HG03066 (cell line): ENCODE data around the gene OR11G2.
"Not testable (repeated sequence)": the region's sequence is repeated elsewhere in the genome, so short reads cannot be mapped to it uniquely, and the experiment has no call there.

Source experiments
- ATAC-seq: cut with Tn5 transposase; IDR thresholded peaks from one replicate; pipeline ENCODE4 v1.9.1; 2021; ENCODE audit warnings: low read depth; ENCODE audit not compliant: unreplicated experiment

The OR11G2 gene, protein sequence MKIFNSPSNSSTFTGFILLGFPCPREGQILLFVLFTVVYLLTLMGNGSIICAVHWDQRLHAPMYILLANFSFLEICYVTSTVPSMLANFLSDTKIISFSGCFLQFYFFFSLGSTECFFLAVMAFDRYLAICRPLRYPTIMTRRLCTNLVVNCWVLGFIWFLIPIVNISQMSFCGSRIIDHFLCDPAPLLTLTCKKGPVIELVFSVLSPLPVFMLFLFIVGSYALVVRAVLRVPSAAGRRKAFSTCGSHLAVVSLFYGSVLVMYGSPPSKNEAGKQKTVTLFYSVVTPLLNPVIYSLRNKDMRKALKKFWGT

DNA sequence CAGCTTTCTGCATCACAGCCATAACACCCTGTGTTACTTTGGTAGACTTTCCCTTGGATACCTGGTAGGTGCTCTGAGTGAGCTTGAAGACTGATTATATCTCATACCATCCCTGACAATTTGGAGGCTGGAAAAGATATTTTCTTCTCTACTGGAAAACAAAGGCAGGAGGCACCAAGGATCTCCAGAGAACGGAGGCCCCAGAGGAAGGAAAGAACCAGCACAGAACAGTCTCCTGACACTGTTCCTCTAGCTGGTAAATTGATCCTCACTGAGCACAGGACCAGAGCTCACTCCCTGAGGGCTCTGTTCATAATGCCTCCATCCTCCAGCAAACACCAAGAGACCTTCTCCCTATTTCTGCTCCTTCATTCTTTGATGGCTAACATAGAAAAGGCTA lies at the start of gene OR11G2:
Gene OR11G2 (plus strand): TSS at position 301 of the 400 bp plus-strand sequence. CDS start 6,542 bp downstream, outside the sequence.
- ATAC-seq: no peak

DNA sequence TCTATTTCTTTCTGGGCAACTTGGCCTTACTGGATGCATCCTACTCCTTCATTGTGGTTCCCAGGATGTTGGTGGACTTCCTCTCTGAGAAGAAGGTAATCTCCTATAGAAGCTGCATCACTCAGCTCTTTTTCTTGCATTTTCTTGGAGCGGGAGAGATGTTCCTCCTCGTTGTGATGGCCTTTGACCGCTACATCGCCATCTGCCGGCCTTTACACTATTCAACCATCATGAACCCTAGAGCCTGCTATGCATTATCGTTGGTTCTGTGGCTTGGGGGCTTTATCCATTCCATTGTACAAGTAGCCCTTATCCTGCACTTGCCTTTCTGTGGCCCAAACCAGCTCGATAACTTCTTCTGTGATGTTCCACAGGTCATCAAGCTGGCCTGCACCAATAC lies 46.8 kb upstream of the OR11G2 start:
- no peak for ATAC-seq

DNA sequence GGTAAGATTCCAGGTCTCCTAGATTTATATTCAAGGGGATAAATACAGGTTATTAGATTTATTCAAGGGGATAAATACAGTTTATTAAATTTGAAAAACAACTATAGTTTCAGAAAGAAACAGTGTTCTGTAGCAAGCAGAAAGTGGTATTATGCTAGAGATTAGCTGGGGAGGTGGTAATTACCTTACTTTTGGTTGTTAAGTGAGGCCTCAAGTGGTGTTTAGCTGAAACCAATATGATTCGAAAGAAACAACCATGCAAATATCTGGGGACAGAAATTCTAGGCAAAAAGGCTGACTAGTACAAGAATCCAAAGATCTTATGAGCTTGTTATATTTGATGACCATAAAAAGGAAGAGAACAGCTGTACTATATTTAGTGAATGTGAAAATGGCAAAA lies 45.9 kb upstream of the OR11G2 start:
- ATAC-seq: no peak

DNA sequence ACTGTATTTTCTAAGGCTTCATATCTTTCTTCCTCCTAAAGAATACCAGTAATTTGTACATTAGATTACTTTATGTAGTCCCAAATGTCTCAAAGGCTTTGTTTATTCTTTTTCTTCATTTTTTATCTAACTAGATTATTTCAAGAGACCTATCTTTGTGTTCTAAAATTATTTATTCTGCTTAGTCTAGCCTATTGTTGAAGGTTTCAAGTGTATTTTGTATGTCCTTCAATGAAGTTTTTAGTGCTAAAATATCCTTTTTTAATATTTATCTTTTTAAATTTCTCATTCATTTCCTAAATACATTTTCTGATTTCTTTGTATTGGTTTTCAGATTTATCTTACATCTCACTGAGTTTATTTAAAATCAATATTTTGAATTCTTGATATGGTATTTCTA lies 26.2 kb upstream of the OR11G2 start:
- no peak for ATAC-seq

DNA sequence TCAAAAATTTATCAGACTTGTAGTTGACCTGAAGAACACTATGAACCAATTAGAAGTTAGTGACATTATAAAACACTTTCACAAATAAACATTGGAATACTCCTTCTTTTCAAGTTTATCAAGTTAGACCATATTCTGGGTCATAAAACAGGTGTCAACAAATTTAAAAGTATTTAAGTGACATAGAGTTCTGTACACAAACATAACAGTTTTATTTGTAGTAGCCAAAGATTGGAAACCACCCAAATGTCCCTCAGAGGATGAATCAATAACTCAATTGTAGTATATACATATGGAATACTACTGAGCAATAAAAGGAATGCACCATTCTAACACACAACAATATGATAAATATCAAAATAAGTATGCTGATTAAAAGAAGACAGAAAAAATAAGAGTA lies 23.6 kb upstream of the OR11G2 start:
- no peak for ATAC-seq

DNA sequence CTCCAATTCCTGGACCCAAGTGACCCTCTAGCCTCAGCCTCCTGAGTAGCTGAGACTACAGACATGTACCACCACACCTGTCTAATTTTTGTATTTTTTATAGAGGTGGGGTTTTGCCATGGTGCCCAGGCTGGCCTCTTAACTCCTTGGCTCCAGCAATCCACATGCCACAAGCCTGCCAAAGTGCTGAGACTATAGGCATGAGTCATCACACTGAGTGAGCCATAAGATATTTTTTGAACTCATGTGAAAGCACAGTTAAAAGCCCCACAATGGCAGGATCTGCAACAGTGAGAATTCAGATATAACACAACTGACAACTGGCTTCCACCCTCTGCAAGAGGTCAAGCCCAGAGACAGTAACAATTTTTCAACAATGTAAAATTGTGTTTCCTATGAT lies 20.8 kb upstream of the OR11G2 start:
- ATAC-seq: not testable (repeated sequence)

DNA sequence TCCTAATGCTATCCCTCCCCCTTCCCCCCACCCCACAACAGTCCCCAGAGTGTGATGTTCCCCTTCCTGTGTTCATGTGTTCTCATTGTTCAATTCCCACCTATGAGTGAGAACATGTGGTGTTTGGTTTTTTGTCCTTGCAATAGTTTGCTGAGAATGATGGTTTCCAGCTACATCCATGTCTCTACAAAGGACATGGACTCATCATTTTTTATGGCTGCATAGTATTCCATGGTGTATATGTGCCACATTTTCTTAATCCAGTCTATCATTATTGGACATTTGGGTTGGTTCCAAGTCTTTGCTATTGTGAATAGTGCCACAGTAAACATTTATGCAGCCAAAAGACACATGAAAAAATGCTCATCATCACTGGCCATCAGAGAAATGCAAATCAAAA lies 16.5 kb upstream of the OR11G2 start:
- not testable (repeated sequence) for ATAC-seq

DNA sequence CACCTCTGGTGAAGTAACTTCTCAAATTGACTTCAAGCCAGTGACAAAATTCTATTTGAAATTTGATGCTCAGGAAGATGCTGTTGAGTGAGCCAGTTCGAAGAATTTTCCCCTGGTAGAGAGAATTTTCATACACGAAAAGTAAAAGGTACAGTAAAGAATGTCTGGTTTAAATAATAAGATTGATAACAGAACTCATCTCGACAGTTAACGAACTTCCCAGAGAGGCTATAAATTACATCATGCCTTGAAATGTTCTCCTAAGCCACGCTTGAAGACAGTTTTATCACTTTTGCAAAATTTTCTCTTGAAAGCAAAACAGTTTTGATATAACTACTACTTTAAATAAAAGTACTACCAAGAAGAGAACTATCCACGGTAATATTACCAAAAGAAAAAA lies 14.4 kb upstream of the OR11G2 start:
- no peak for ATAC-seq

DNA sequence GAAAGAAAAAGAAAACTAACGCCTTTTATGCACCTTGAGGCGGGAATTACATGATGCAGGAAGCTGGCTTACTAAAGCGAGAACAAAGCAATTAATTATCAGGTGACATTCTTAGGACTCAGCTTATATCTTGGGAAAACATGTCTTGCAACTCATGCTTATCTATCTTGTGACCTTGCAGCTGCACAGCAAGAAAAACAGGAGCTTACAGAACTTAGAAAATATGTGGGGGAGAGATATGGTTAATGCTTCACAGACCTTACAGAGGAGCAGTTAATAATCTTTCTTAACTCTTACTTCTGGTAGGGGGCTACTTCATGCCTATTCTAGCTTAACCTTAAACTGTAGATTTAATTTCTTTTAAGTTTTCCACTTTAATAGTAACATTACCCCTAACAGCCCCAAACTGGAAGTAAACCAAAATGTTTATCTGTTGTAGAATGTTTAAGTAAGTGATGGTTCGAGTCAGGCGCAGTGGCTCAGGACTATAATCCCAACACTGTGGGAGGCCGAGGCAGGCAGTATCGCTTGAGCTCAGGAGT lies 13.2 kb upstream of the OR11G2 start:
- no peak for ATAC-seq

DNA sequence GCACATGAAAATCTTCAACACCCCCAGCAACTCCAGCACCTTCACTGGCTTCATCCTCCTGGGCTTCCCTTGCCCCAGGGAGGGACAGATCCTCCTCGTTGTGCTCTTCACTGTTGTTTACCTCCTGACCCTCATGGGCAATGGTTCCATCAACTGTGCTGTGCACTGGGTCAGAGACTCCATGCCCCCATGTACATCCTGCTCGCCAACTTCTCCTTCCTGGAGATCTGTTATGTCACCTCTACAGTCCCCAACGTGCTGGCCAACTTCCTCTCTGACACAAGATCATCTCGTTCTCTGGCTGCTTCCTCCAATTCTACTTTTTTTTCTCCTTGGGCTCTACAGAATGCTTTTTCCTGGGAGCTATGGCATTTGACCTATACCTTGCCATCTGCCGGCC lies 11.5 kb upstream of the OR11G2 start:
- ATAC-seq: no peak

DNA sequence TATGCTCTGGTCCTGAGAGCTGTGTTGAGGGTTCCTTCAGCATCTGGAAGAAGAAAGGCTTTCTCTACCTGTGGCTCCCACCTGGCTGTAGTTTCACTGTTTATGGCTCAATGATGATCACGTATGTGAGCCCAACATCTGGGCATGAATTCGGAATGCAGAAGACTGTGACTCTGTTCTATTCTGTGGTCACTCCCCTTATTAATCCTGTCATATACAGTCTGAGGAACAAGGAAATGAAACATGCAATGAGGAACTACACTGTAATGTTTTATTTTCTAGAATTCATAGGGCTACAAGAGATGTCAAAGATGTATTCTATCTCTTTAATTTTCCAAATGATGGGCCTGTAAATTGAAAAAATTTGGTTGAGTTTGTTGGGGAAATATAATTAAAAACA lies 10.8 kb upstream of the OR11G2 start:
- no peak for ATAC-seq

DNA sequence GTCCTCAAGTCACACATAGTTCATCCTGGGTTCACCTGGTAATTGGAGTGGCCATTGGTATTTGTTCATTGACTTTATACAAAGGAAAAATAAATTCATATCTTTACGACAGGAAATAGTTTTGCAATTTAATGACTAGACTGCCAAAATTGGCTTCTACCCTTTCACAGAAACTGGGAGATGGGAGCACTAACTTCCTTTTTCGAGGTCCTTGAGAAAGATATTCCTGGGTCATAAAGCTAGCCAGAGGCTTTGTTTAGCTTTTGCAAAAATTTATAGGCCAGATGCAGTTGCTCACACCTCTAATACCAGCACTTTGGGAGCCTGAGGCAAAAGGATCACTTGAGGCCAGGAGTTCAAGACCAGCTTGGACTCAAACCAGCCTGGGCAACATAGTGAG lies 10.2 kb upstream of the OR11G2 start:
- ATAC-seq: no peak

DNA sequence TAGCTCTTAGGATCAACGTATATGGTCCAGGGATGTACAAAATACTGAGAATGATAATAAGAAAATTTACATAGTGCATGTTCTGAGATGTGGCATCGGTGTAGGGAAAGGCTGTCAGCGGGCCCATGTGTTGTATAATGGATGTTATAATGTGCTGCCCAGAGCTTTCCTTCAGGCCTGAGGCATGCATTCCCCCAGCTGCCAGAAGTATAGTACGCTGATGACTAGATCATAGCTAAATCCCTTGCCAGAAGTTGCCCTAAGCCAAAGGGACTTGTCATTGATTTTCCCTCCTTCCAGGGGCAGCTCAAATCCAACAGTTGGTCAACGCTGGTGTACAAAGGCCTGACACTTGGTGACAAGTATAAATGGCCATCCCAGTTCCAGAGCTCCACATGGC lies 6.5 kb upstream of the OR11G2 start:
- ATAC-seq: no peak

DNA sequence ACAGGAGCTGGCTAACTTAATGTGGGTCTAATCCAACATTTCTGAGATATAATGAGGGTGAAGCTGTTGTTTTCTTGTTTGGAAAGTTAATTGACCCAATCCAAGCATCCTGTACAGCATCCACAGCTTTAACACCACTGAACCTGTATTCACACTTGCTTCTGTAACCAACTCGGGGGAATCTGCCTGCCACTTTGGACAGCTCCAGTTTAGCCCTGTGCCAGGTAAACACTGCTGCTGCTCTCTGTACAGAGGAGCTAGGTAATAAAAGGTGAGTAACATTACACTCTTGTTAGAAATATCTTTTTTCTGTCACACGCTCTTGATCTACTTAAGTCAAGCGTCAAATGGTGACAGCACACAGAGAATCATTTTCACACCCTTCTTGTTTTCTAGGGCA lies 700 bp downstream of the OR11G2 start:
- no peak for ATAC-seq

DNA sequence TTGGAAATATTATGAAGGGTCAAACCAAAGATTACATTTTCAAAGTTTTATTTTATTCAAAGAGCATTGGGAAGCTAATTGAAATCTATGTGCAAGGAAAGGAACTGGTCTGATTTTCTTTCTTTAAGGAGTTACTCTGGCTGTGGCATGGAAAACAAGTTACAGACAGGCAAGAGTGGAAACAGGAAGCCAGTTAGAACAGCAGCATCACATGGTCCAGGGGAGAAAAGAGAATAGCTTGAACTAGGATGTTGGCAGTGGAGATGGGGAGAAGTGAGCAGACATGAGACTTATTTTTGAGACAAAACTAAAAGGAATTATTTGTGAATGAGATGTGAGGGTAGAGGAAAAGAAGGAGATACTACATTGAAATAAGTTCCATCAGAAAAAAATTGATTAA lies 3.4 kb downstream of the OR11G2 start:
- ATAC-seq: no peak

DNA sequence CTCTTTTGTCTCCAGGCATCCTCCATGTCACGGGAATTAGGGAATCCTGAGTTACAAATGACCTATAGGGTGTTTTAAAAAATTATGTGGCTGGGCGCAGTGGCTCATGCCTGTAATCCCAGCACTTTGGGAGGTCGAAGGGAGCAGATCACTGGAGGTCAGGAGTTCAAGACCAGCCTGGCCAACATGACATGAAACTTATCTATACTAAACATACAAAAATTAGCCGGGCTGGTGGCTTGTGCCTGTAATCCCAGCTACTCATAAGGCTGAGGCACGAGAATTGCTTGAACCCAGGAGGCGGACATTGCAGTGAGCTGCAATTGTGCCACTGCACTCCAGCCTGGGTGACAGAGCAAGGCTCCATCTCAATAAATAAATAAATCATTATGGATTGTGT lies 4.5 kb downstream of the OR11G2 start:
- not testable (repeated sequence) for ATAC-seq

DNA sequence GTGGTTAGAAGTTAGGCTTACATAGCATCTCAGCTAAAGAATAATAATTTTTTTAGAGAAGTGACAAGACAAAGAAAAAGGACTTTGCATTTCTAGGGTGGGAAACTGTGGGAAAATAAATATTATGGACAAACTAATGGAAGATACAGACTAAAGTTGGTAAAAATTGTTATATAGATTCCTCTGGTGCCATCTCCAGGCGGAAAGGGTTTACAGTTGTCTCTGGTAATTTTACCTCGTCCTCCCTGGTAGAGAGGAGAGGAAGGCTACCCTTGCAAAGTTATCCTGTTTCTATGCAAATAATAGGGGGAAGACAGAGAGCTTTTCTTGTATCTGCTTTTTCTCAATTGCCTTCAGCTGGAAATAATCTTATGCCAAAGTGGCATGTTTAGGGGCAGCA lies 5.2 kb downstream of the OR11G2 start:
- no peak for ATAC-seq

DNA sequence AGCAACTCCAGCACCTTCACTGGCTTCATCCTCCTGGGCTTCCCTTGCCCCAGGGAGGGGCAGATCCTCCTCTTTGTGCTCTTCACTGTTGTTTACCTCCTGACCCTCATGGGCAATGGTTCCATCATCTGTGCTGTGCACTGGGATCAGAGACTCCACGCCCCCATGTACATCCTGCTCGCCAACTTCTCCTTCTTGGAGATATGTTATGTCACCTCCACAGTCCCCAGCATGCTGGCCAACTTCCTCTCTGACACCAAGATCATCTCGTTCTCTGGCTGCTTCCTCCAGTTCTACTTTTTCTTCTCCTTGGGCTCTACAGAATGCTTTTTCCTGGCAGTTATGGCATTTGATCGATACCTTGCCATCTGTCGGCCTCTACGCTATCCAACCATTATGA lies 6.8 kb downstream of the OR11G2 start:
- no peak for ATAC-seq

DNA sequence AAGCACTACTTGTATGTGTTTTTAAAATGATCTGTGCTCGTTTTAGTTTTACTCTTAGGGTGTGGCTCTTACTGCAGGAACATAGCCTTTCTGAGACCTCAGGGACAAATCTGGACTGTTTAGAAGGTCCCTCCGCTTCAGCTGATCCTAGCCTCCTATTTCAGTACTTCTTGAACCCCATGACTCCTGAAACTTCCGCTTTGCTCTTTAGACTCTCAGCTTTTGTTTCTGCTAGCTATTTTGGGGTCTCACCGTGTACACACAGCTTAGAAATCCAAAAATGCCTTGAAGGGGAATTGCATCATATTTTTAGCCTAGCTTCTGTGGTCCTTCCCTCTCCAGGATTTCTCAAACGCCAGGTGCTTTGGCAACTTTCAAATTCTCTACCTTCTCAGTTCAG lies 8.3 kb downstream of the OR11G2 start:
- ATAC-seq: no peak

DNA sequence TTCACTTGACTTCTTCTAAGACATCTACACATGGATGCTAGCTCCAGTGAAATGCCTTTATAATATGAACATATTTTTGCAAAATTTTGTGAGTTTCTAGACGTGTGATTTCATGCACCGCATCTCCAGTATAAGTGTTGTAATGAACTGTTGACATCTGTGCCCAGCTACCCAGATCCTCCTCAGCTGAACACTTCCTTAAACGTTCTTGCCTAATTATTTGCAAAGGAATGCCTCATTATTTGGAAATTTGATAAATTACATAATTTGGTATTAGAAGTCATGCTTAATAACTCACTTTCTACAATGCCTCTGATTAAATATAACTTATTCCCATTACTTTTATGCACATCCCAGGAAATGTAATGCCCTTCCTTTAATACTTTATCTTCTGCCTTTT lies 14.0 kb downstream of the OR11G2 start:
- ATAC-seq: no peak

DNA sequence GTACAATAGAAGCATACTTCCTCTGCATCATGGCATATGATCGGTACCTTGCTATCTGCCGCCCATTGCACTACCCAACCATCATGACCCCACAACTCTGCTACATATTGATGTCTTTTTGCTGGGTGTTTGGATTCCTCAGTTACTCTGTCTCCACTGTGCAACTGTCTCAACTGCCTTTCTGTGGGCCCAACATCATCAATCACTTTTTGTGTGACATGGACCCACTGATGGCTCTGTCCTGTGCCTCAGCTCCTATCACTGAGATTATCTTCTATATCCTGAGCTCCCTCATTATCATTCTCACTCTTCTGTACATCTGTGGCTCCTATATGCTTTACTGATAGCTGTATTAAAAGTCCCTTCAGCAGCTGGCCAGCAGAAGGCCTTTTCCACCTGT lies 18.9 kb downstream of the OR11G2 start:
- ATAC-seq: no peak

DNA sequence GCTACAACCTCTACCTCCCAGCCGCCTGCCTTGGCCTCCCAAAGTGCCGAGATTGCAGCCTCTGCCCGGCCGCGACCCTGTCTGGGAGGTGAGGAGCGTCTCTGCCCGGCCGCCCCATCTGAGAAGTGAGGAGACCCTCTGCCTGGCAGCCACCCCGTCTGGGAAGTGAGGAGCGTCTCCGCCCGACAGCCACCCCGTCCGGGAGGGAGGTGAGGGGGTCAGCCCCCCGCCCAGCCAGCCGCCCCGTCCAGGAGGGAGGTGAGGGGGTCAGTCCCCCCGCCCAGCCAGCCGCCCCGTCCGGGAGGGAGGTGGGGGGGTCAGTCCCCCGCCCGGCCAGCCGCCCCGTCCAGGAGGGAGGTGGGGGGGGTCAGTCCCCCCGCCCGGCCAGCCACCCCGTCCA lies 21.7 kb downstream of the OR11G2 start:
- ATAC-seq: not testable (repeated sequence)

DNA sequence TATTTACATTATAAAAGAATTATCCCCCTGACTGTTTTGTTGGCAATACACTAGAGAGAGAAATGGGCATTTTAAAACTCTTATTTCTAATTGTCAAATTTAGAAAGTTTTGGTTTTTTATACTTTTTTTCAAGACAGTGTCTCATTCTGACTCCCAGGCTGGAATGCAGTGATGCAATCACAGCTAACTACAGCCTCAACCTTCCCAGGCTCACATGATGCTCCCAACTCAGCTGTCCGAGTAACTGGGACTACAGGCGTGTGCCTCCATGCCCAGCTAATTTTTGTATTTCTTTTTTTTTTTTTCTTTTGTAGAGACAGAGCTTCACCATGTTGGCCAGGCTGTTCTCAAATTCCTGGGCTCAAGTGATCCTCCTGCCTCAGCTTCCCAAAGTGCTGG lies 24.5 kb downstream of the OR11G2 start:
- no peak for ATAC-seq
